DOHH2 (cell line): ENCODE results near the gene TDRD7.

Source experiments
- EZH2phosphoT487 ChIP-seq: fragments of 200-600 bp; sonication (generic); IDR thresholded peaks from 2 replicates; pipeline ENCODE4 v1.6.1; 2017; ENCODE audit warnings: borderline replicate concordance, mild to moderate bottlenecking, antibody characterized with exemption, low read length, moderate library complexity, mixed read lengths
- TF ChIP-seq, protein P1 (sequence below): fragments of 200-600 bp; sonication (generic); IDR thresholded peaks from one replicate; pipeline ENCODE4 v1.5.1; 2014; ENCODE audit warnings: antibody characterized with exemption, mild to moderate bottlenecking, low read depth, low read length; ENCODE audit not compliant: poor library complexity, severe bottlenecking

- TF ChIP-seq EZH2phosphoT487 = no peak
- TF ChIP-seq, protein P1, sequence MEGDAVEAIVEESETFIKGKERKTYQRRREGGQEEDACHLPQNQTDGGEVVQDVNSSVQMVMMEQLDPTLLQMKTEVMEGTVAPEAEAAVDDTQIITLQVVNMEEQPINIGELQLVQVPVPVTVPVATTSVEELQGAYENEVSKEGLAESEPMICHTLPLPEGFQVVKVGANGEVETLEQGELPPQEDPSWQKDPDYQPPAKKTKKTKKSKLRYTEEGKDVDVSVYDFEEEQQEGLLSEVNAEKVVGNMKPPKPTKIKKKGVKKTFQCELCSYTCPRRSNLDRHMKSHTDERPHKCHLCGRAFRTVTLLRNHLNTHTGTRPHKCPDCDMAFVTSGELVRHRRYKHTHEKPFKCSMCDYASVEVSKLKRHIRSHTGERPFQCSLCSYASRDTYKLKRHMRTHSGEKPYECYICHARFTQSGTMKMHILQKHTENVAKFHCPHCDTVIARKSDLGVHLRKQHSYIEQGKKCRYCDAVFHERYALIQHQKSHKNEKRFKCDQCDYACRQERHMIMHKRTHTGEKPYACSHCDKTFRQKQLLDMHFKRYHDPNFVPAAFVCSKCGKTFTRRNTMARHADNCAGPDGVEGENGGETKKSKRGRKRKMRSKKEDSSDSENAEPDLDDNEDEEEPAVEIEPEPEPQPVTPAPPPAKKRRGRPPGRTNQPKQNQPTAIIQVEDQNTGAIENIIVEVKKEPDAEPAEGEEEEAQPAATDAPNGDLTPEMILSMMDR = no peak
These were observed 16.0 kb downstream of the TDRD7 start for GRCh38 chr9:97427885-97428284.
